NB4 (cell line): ENCODE measurements around the gene AFF3.

Source experiments
- DNase-seq: peaks from one replicate; pipeline ENCODE4 v3.0.0; 2010; ENCODE audit warnings: low read depth
- H3K4me3 ChIP-seq: one replicate; pipeline ENCODE4 v1.5.1; 2011; ENCODE audit warnings: mild to moderate bottlenecking, low read depth, low read length, moderate library complexity
- CTCF ChIP-seq: IDR thresholded peaks from one replicate; pipeline ENCODE4 v1.5.1; 2012; ENCODE audit warnings: low read depth, low read length
- MAX ChIP-seq: IDR thresholded peaks from 2 replicates; pipeline ENCODE4 v1.6.1; 2011; ENCODE audit warnings: low read depth, low read length
- MYC ChIP-seq: IDR thresholded peaks from 2 replicates; pipeline ENCODE4 v1.6.1; 2011; ENCODE audit warnings: low read depth, low read length
- POLR2A ChIP-seq: IDR thresholded peaks from 2 replicates; pipeline ENCODE4 v1.6.1; 2011; ENCODE audit warnings: mild to moderate bottlenecking; ENCODE audit not compliant: insufficient read length; ENCODE audit errors: extremely low read depth

AFF3 gene

GRCh38 chr2:99862566-99862965 is 279.8 kb downstream of the AFF3 start:
- H3K4me3 ChIP-seq = no peak overlapping the region
- no peak for TF ChIP-seq POLR2A
- no peak for TF ChIP-seq CTCF
- TF ChIP-seq MAX = no peak
- TF ChIP-seq MYC = no peak
- DNase-seq = peak; percentile 35

- peak; percentile 56 for DNase-seq
- H3K4me3 ChIP-seq = no peak overlapping the region
- no peak for TF ChIP-seq MAX
- TF ChIP-seq MYC = no peak
- TF ChIP-seq CTCF = no peak
- TF ChIP-seq POLR2A = no peak
These were observed 281.0 kb downstream of the AFF3 start for GRCh38 chr2:99861376-99861760.

- no peak overlapping the region for H3K4me3 ChIP-seq
- no peak for DNase-seq
- no peak for TF ChIP-seq MYC
- TF ChIP-seq POLR2A = no peak
- TF ChIP-seq MAX = no peak
- no peak for TF ChIP-seq CTCF
These were observed 281.5 kb downstream of the AFF3 start for GRCh38 chr2:99860720-99861375.

GRCh38 chr2:99858951-99859596 is 283.3 kb downstream of the AFF3 start:
- TF ChIP-seq CTCF = no peak
- no peak for TF ChIP-seq MYC
- TF ChIP-seq POLR2A = no peak
- no peak for TF ChIP-seq MAX
- no peak overlapping the region for H3K4me3 ChIP-seq
- DNase-seq = no peak

- no peak for DNase-seq
- no peak for TF ChIP-seq CTCF
- no peak for TF ChIP-seq MAX
- TF ChIP-seq MYC = no peak
- no peak for TF ChIP-seq POLR2A
- no peak overlapping the region for H3K4me3 ChIP-seq
These were observed 284.4 kb downstream of the AFF3 start for GRCh38 chr2:99857867-99858444.
